Sigmoid colon (tissue), 7 donors: ENCODE results near the gene RPTOR. TPM values are rescaled to one million over a fixed set of nuclear protein-coding genes. Genes with fewer than 3 reads are reported as not detected.

Experiments
- DNase-seq: peaks from one replicate; pipeline ENCODE4 v3.0.0-alpha.2; 2019
- H3K27ac ChIP-seq, 4 donors: fragments of 200-600 bp; sonication (generic); one replicate each; pipeline ENCODE4 v1.5.1; 2016 to 2019; ENCODE audit warnings: mild to moderate bottlenecking in 1 of 4
- H3K27me3 ChIP-seq, 3 donors: fragments of 200-600 bp; sonication (generic); one replicate each; pipeline ENCODE4 v1.5.1; 2019; ENCODE audit warnings: mild to moderate bottlenecking in 1 of 3
- H3K36me3 ChIP-seq, 4 donors: fragments of 200-600 bp; sonication (generic); one replicate each; pipeline ENCODE4 v1.5.1; 2016 to 2019
- H3K4me1 ChIP-seq, 4 donors: fragments of 200-600 bp; sonication (generic); one replicate each; pipeline ENCODE4 v1.5.1; 2017 to 2019
- H3K4me3 ChIP-seq, 4 donors: fragments of 200-600 bp; sonication (generic); one replicate each; pipeline ENCODE4 v1.5.1; 2017 to 2019; ENCODE audit warnings: mild to moderate bottlenecking in 2 of 4, moderate library complexity in 1 of 4
- H3K9me3 ChIP-seq, 4 donors: fragments of 200-600 bp in 3 of 4; sonication (generic) in 3 of 4; one replicate each; pipeline versions ENCODE4 v1.5.1 to v1.6.1; 2013 to 2019
- EP300 ChIP-seq, 4 donors: sonication (generic); formaldehyde crosslinking; IDR thresholded peaks; one replicate each; pipeline ENCODE4 v1.6.1; 2017; ENCODE audit warnings: antibody characterized with exemption in 4 of 4
- POLR2A ChIP-seq, 2 donors: fragments of 450-650 bp; IDR thresholded peaks; one replicate each; pipeline ENCODE4 v1.6.1; 2016; ENCODE audit warnings: antibody characterized with exemption in 2 of 2, mild to moderate bottlenecking in 2 of 2, moderate library complexity in 2 of 2
- POLR2AphosphoS5 ChIP-seq, 4 donors: sonication (generic); formaldehyde crosslinking; IDR thresholded peaks; one replicate each; pipeline ENCODE4 v1.6.1; 2017; ENCODE audit warnings: antibody characterized with exemption in 4 of 4
- WGBS, 2 donors: extraction: QIAGEN DNeasy Blood & Tissue Kit; methylation state at CpG; one replicate each; pipeline ENCODE4 v1.1.7; 2013; 5-methylcytosine and 5-hydroxymethylcytosine counted together
- intact Hi-C: fragments of 100-400 bp; cut with DNase I; formaldehyde crosslinking; loops from one replicate; pipeline ENCODE4 v1.15.1; 2023
- polyA plus RNA-seq, 3 donors: library from polyadenylated mRNA; stranded (reverse); fragments of 200-250 nt; gene quantifications; one replicate each; pipeline ENCODE4 v1.2.3, GENCODE V29; 2013
- total RNA-seq, 4 donors: library from RNA; depleted of rRNA; stranded (reverse); fragments of >200 nt; gene quantifications; one replicate each; pipeline ENCODE4 v1.1.0, GENCODE V29; 2016
- TF ChIP-seq, protein P1 (sequence below), 4 experiments: fragments of 450-650 bp in 3 of 4; fragments of 200-600 bp in 1 of 4; IDR thresholded peaks; one replicate each; pipeline ENCODE4 v1.5.1; 2016 to 2019; ENCODE audit warnings: antibody characterized with exemption in 4 of 4, mild to moderate bottlenecking in 3 of 4, moderate library complexity in 2 of 4
- donor health status: healthy with polysubstance abuse.
- donor health status: Bipolar disorder and iron deficiency.
- donor health status: healthy.

RPTOR gene
- total and polyA plus RNA-seq, 7 donors, result 3.7 to 68.7 (median 22.9) TPM

DNA sequence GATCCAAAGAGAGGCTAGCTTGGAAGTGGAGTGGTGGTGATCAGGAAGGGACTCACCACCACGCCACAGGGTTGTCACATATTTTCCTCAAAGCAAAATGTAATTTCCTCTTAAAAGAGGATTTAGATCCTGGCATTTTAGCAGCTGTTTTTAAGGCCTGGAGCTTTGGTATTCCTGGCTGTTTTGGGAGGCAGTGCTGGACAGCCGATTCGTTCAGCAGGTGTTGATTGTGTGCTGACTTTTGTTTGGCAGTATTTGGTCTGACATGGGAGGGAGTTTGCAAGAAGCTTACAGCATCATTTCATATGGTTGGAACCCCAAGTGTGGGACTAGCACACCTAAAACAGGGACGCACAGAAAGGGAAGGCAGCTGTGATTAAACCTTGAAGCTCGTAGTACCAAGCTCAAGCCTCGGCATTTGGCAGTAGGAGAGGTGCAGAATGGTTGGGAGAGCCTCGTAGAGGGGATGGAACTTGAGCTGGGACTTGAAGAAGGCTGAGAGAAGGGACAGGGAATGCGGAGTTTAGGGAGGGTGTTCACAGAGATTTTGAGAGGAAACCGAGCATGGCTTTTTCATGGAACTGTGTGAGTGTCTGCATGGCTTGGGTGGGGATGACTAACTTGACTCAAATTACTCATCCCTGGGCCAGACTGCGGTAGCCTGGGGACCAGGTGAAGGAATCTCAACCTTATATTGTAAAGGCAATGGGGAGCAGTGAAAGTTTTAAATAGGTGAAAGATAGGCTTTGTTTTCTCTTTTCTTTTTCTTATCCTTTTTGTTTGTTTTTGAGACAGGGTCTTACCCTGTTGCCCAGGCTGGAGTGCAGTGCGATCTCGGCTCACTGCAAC, 52.3 kb downstream of the RPTOR start:
- intact Hi-C loops, result no loop called here
- H3K4me3 ChIP-seq, result no peak overlapping the region
- peaks cover 0 to 10% (median 0%) of the 10 kb centered on the region in 4 donors for H3K4me1 ChIP-seq
- DNase-seq, result no peak
- H3K9me3 ChIP-seq, result no peaks in the 10 kb centered on the region
- no peaks in the 10 kb centered on the region for H3K27me3 ChIP-seq
- no peaks in the 10 kb centered on the region for H3K36me3 ChIP-seq
- TF ChIP-seq, protein P1, sequence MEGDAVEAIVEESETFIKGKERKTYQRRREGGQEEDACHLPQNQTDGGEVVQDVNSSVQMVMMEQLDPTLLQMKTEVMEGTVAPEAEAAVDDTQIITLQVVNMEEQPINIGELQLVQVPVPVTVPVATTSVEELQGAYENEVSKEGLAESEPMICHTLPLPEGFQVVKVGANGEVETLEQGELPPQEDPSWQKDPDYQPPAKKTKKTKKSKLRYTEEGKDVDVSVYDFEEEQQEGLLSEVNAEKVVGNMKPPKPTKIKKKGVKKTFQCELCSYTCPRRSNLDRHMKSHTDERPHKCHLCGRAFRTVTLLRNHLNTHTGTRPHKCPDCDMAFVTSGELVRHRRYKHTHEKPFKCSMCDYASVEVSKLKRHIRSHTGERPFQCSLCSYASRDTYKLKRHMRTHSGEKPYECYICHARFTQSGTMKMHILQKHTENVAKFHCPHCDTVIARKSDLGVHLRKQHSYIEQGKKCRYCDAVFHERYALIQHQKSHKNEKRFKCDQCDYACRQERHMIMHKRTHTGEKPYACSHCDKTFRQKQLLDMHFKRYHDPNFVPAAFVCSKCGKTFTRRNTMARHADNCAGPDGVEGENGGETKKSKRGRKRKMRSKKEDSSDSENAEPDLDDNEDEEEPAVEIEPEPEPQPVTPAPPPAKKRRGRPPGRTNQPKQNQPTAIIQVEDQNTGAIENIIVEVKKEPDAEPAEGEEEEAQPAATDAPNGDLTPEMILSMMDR (IDR thresholded peaks at IDR 0.05), result no peak
- TF ChIP-seq EP300 (IDR thresholded peaks at IDR 0.05), result no peak
- TF ChIP-seq POLR2AphosphoS5 (IDR thresholded peaks at IDR 0.05), result no peak
- TF ChIP-seq POLR2A (IDR thresholded peaks at IDR 0.05), result no peak
- H3K27ac ChIP-seq, result no peak overlapping the region
- 89 to 94% methylated on average over 12 of the region's 12 CpGs for WGBS, 2 donors

DNA sequence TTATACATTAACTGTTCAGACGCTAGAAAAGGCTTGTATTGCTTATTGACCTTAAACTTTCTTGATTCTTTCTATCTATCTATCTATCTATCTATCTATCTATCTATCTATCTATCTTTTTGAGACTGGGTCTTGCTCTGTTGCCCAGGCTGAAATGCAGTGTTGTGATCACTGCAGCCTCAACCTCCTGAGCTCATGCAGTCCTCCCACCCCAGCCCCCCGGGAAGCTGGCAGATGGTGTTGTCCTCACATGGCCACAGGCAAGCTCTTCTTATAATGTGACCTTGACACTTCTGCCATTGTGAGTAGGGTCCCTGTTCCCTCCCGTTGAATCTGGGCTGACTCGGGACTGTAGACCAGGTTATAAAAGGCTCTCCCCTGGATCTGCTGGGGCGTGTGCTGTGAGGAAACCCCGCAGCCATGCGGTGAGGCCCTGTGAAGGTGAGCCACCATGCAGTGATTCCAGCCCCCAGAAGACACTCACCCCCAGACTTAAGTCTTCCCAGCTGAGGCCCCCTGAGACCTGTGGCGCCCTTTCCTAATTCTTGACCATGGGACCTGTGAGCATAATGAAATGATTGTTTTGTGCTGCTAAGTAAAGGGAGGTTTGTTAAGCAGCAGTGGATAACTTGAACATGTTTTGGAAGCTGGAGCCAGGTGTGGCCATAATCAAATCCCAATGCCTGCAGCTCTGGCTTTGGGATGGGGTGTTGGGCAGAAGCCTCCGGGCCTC, 54.3 kb downstream of the RPTOR start:
- DNase-seq, result no peak
- Histone ChIP-seq H3K36me3 (no peaks in the 10 kb centered on the region), H3K4me1 (peaks cover 0 to 7% (median 0%) of the 10 kb centered on the region in 4 donors), H3K27me3 (no peaks in the 10 kb centered on the region), H3K4me3 (no peak overlapping the region), H3K27ac (no peak overlapping the region), H3K9me3 (no peaks in the 10 kb centered on the region)
- no peak for TF ChIP-seq POLR2A (IDR thresholded peaks at IDR 0.05)
- TF ChIP-seq, protein P1 (IDR thresholded peaks at IDR 0.05), result no peak
- intact Hi-C loops, result no loop called here
- 74 to 86% methylated on average over 9 of the region's 9 CpGs for WGBS, 2 donors

DNA sequence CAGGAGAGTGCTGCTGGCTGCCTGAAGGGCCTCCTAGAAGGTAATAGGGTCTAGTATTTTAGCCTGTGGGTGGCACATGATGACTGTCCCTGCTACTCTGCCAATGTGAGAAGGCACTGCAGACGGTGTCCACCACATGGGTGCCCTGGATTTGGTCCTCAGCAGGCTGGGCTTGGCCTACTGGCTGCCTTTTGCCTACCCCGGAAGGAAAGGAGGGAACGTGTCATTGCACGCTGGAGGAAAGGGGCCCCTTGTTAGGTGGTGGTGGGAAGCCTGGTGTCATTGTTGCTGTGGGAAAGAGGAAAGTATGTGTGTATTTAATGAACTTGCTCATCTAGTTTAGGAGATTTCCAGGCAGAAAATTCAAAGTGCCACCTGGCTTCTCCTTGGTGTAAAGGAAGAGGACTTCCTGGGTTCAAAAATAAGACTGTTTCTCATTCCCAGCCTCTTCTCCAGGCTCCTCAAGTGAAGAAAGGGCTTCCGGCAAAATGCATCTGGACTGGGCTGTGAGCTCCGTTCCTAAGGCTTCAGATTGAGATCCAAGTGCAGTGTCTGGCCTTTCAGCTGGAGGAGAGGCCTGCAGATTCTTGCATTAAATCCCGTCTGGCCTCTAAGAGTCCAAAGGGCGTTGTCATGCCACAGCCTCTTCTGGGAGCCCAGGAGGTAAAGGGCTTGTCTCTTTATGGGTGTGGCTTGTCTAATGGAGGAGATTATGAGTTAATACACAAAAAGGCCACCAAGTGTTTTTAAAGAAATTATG, 55.1 kb downstream of the RPTOR start:
- peaks cover 0 to 6% (median 0%) of the 10 kb centered on the region in 4 donors for H3K4me1 ChIP-seq
- no peak for DNase-seq
- no peak for TF ChIP-seq POLR2AphosphoS5 (IDR thresholded peaks at IDR 0.05)
- no peak for TF ChIP-seq EP300 (IDR thresholded peaks at IDR 0.05)
- TF ChIP-seq POLR2A (IDR thresholded peaks at IDR 0.05), result no peak
- TF ChIP-seq, protein P1 (IDR thresholded peaks at IDR 0.05), result no peak
- no peaks in the 10 kb centered on the region for H3K27me3 ChIP-seq
- intact Hi-C loops, result no loop called here
- H3K36me3 ChIP-seq, result no peaks in the 10 kb centered on the region
- WGBS, 2 donors, result 28 to 50% methylated on average over 8 of the region's 8 CpGs
- no peak overlapping the region for H3K27ac ChIP-seq
- no peaks in the 10 kb centered on the region for H3K9me3 ChIP-seq
- no peak overlapping the region for H3K4me3 ChIP-seq

DNA sequence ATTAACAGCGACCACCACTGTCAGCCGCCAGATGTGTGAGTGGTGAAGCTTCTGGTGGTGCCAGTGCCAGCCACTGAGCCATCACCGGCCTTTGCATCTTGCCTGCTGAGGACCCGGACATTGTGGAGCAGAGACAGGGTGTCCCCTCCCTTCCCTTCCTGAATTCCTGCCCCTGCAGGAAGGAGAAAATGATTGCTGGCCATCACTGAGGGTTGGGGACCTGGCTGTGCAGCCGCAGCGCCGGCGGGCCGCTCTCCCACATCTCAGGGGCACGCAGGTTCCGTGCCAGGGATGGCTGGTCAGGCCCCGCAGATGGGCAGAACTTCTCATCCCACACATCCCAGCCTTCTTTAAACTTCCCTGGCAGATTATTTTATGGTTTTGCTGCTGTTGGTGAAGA, 56.5 kb downstream of the RPTOR start:
- 96 to 97% methylated on average over 12 of the region's 12 CpGs for WGBS, 2 donors

More for the DNA sequence above, 56.5 kb downstream of the RPTOR start:
- Histone ChIP-seq H3K9me3 (no peaks in the 10 kb centered on the region), H3K36me3 (no peaks in the 10 kb centered on the region), H3K4me1 (no peaks in the 10 kb centered on the region), H3K27me3 (no peaks in the 10 kb centered on the region), H3K4me3 (no peak overlapping the region), H3K27ac (no peak overlapping the region)
- intact Hi-C loops, result no loop called here
- no peak for DNase-seq
- TF ChIP-seq POLR2AphosphoS5 (IDR thresholded peaks at IDR 0.05), result no peak
- TF ChIP-seq, protein P1 (IDR thresholded peaks at IDR 0.05), result no peak
- TF ChIP-seq EP300 (IDR thresholded peaks at IDR 0.05), result no peak
